Neural progenitor cell (in vitro differentiated cells): ENCODE results near the gene YTHDF1.

Source experiments
- CTCF ChIP-seq: fragments of 200-600 bp; sonication (generic); IDR thresholded peaks from 2 replicates; pipeline ENCODE4 v1.5.1; 2017; ENCODE audit warnings: antibody characterized with exemption, mild to moderate bottlenecking
- EZH2 ChIP-seq: fragments of 200-600 bp; sonication (generic); IDR thresholded peaks from 2 replicates; pipeline ENCODE4 v1.6.1; 2017; ENCODE audit warnings: antibody characterized with exemption, mild to moderate bottlenecking, moderate library complexity
- EZH2phosphoT487 ChIP-seq: fragments of 200-600 bp; sonication (generic); IDR thresholded peaks from 2 replicates; pipeline ENCODE4 v1.6.1; 2017; ENCODE audit warnings: antibody characterized with exemption

GRCh38 chr20:63206878-63207277 is 9.1 kb downstream of the YTHDF1 start:
- no peak for TF ChIP-seq EZH2phosphoT487
- no peak for TF ChIP-seq CTCF
- TF ChIP-seq EZH2: no peak
